HEK293 (cell line): ENCODE data around the gene ASPSCR1.

Source experiments
- CTCF ChIP-seq: fragments of 450-650 bp; formaldehyde crosslinking; IDR thresholded peaks from 2 replicates; pipeline ENCODE4 v1.5.1; 2016; ENCODE audit warnings: missing biosample characterization, missing genetic modification characterization
- MYNN ChIP-seq: fragments of 450-650 bp; formaldehyde crosslinking; IDR thresholded peaks from 2 replicates; pipeline ENCODE4 v1.5.1; 2016; ENCODE audit warnings: missing biosample characterization, missing genetic modification characterization, borderline replicate concordance
- SETDB1 ChIP-seq: IDR thresholded peaks from one replicate; pipeline ENCODE4 v1.6.1; 2017; ENCODE audit warnings: mild to moderate bottlenecking, low read length, moderate library complexity, mixed read lengths; ENCODE audit not compliant: insufficient read length
- ZBTB49 ChIP-seq: fragments of 450-650 bp; formaldehyde crosslinking; IDR thresholded peaks from 2 replicates; pipeline ENCODE4 v1.5.1; 2016; ENCODE audit warnings: missing biosample characterization, missing genetic modification characterization, low read depth
- ZNF138 ChIP-seq: fragments of 450-650 bp; formaldehyde crosslinking; IDR thresholded peaks from 2 replicates; pipeline ENCODE4 v1.5.1; 2016; ENCODE audit warnings: missing biosample characterization, missing genetic modification characterization, borderline replicate concordance
- ZNF302 ChIP-seq: fragments of 450-650 bp; formaldehyde crosslinking; IDR thresholded peaks from 2 replicates; pipeline ENCODE4 v1.5.1; 2016; ENCODE audit warnings: missing biosample characterization, missing genetic modification characterization, low read depth
- ZNF423 ChIP-seq: fragments of 450-650 bp; formaldehyde crosslinking; IDR thresholded peaks from 2 replicates; pipeline ENCODE4 v1.5.1; 2016; ENCODE audit warnings: missing biosample characterization, missing genetic modification characterization
- ZNF513 ChIP-seq: fragments of 450-650 bp; IDR thresholded peaks from 2 replicates; pipeline ENCODE4 v1.5.1; 2018; ENCODE audit warnings: missing biosample characterization, missing genetic modification characterization
- ZNF580 ChIP-seq: fragments of 450-650 bp; formaldehyde crosslinking; IDR thresholded peaks from 2 replicates; pipeline ENCODE4 v1.5.1; 2016; ENCODE audit warnings: missing biosample characterization, missing genetic modification characterization

GRCh38 chr17:81954131-81955057 is 23.0 kb upstream of the ASPSCR1 start:
- TF ChIP-seq ZBTB49 (tag by site-specific recombination) (no peak), CTCF (tag by site-specific recombination) (no peak), MYNN (tag by site-specific recombination) (no peak), ZNF580 (tag by site-specific recombination) (no peak), ZNF138 (tag by site-specific recombination) (no peak), ZNF302 (tag by site-specific recombination) (no peak), ZNF423 (tag by site-specific recombination) (no peak), SETDB1 (no peak), ZNF513 (tag by site-specific recombination) (no peak)
